ENCODE measurements around the gene KAT2B.

GRCh38 chr3:20125897-20126296 is 85.7 kb downstream of the KAT2B start:
- no peak for TF ChIP-seq EZH2 (IDR thresholded peaks at IDR 0.05)
- no peak for TF ChIP-seq POLR2AphosphoS5 (IDR thresholded peaks at IDR 0.05; ENCODE audit: borderline replicate concordance, low read depth, low read length)

Data from SK-N-MC (cell line).